ENCODE data around the gene OR2T11.

- no peak for TF ChIP-seq GATA2 (IDR thresholded peaks at IDR 0.05; ENCODE audit: low read depth, low read length)
- TF ChIP-seq GATA3 (IDR thresholded peaks at IDR 0.05; ENCODE audit: low read depth, low read length) = no peak
These were observed 6.7 kb downstream of the OR2T11 start for GRCh38 chr1:248627971-248628844.
